A673 (cell line): ENCODE results near the gene AP3D1. TPM values are rescaled to one million over a fixed set of nuclear protein-coding genes. Genes with fewer than 3 reads are reported as not detected.

Experiments
- BruUV-seq: library from RNA; stranded (reverse); fragments of 400-500 nt; replicated peaks from 2 replicates; lab custom pipeline; 2021; lab: Mats Ljungman, UMichigan
- CTCF ChIA-PET: fragments of 300-600 bp; sonication (Branson Sonifier 250); formaldehyde crosslinking; loops from one replicate; lab custom pipeline; 2022; ENCODE audit warnings: antibody characterized with exemption; lab: Charles Lee
- POLR2A ChIA-PET: fragments of 300-600 bp; sonication (Branson Sonifier 250); formaldehyde crosslinking; loops from one replicate; lab custom pipeline; 2022; ENCODE audit warnings: antibody characterized with exemption; ENCODE audit not compliant: low non-redundant PET; lab: Charles Lee
- DNase-seq: peaks from one replicate; pipeline ENCODE4 v3.0.0-alpha.2; 2015; ENCODE audit warnings: low spot score
- H3K27ac ChIP-seq: fragments of 200-600 bp; sonication (generic); 2 replicates; pipeline ENCODE4 v1.5.1; 2016; ENCODE audit warnings: mixed run types, low read depth, mild to moderate bottlenecking, mixed read lengths, antibody characterized with exemption, low read length; ENCODE audit not compliant: poor library complexity, severe bottlenecking
- H3K27me3 ChIP-seq: fragments of 200-600 bp; sonication (generic); replicated peaks from 2 replicates; pipeline ENCODE4 v1.6.1; 2017; ENCODE audit warnings: mixed run types, low read depth, mild to moderate bottlenecking, mixed read lengths, antibody characterized with exemption, low read length; ENCODE audit not compliant: insufficient read depth, poor library complexity
- H3K36me3 ChIP-seq: fragments of 200-600 bp; sonication (generic); 2 replicates; pipeline ENCODE4 v1.6.1; 2016; ENCODE audit warnings: mixed run types, mild to moderate bottlenecking, mixed read lengths, antibody characterized with exemption, low read length; ENCODE audit not compliant: insufficient read depth, poor library complexity, severe bottlenecking
- H3K4me1 ChIP-seq: fragments of 200-600 bp; sonication (generic); 2 replicates; pipeline ENCODE4 v1.6.1; 2017; ENCODE audit warnings: mixed run types, mild to moderate bottlenecking, mixed read lengths, antibody characterized with exemption, low read length; ENCODE audit not compliant: insufficient read depth, poor library complexity, severe bottlenecking
- H3K4me3 ChIP-seq: fragments of 200-600 bp; sonication (generic); 2 replicates; pipeline ENCODE4 v1.5.1; 2016; ENCODE audit warnings: low read depth, mixed run types, mild to moderate bottlenecking, mixed read lengths, low read length; ENCODE audit not compliant: poor library complexity, severe bottlenecking
- H3K9me3 ChIP-seq: fragments of 200-600 bp; sonication (generic); 2 replicates; pipeline ENCODE4 v1.6.1; 2016; ENCODE audit warnings: mixed run types, low read depth, mild to moderate bottlenecking, mixed read lengths, antibody characterized with exemption, low read length; ENCODE audit not compliant: poor library complexity, severe bottlenecking
- EZH2 ChIP-seq: fragments of 200-600 bp; sonication (generic); IDR thresholded peaks from 2 replicates; pipeline ENCODE4 v1.6.1; 2017; ENCODE audit warnings: borderline replicate concordance, low read depth, mild to moderate bottlenecking, mixed read lengths, antibody characterized with exemption, low read length; ENCODE audit not compliant: poor library complexity, severe bottlenecking
- intact Hi-C: fragments of 100-400 bp; cut with micrococcal nuclease; formaldehyde crosslinking; loops from one replicate; pipeline ENCODE4 v1.10.0; 2022; ENCODE audit not compliant: unreplicated experiment
- total RNA-seq: library from RNA; stranded (reverse); gene quantifications from 2 replicates; pipeline ENCODE4 v1.2.3, GENCODE V29; 2021
- TF ChIP-seq, protein P1 (sequence below): fragments of 300-800, 200-600 bp; sonication (generic); conservative IDR thresholded peaks from 2 replicates; pipeline ENCODE4 v1.5.1; 2017; ENCODE audit warnings: low read depth, mild to moderate bottlenecking, antibody characterized with exemption, low read length, moderate library complexity, mixed read lengths

AP3D1 gene
- total RNA-seq, 1 experiment from 2014 or later, result 148 TPM

DNA sequence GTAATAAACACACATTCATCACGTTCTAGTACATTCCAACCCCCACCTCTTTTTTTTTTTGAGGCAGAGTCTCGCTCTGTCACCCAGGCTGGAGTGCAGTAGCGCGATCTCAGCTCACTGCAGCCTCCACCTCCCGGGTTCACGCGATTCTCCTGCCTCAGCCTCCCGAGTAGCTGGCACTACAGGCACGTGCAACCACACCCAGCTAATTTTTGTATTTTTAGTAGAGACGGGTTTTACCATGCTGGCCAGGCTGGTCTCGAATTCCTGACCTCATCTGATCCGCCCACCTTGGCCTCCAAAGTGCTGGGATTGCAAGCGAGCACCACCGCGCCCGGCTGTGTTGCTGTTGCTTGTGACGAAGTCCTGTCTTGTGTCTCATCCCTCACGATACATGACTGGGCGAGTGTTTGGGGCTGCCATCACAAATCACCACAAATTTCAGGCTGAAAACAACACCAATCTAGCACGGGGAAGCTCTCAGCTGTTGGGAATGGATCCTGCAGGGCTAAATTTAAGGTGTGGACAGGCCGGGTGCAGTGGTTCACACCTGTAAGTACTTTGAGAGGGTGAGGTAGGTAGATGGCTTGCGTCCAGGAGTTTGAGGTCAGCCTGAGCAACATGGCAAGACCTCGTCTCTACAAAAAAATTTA, 70.9 kb downstream of the AP3D1 start:
- ChIA-PET POLR2A (no interaction called here), CTCF (no interaction called here)
- intact Hi-C loops, result no loop called here

DNA sequence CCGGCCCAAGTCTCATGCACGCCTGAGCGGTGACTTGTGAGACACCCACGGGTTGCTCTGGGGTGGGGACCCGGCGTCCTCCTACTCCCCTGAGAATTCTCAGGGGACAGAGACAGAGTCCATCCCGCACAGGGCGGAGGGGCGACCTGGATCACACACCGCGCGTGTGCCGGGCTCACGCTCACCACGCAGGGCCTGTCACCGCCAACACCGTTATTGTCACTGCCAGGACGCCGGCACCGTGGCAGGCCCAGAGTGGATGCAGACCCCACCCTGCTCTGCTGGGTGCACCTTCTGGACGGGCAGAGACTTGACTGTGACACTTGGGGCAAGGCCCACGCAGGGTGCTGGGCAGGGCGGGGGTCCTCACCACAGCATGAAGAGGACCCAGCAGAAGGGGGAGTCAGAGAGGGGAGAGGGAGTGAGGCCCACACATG, 71.5 kb downstream of the AP3D1 start:
- CTCF ChIA-PET, result no interaction called here
- TF ChIP-seq, protein P1, sequence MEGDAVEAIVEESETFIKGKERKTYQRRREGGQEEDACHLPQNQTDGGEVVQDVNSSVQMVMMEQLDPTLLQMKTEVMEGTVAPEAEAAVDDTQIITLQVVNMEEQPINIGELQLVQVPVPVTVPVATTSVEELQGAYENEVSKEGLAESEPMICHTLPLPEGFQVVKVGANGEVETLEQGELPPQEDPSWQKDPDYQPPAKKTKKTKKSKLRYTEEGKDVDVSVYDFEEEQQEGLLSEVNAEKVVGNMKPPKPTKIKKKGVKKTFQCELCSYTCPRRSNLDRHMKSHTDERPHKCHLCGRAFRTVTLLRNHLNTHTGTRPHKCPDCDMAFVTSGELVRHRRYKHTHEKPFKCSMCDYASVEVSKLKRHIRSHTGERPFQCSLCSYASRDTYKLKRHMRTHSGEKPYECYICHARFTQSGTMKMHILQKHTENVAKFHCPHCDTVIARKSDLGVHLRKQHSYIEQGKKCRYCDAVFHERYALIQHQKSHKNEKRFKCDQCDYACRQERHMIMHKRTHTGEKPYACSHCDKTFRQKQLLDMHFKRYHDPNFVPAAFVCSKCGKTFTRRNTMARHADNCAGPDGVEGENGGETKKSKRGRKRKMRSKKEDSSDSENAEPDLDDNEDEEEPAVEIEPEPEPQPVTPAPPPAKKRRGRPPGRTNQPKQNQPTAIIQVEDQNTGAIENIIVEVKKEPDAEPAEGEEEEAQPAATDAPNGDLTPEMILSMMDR, result no peak
- no peak for TF ChIP-seq EZH2
- Histone ChIP-seq H3K27ac (no peak overlapping the region), H3K36me3 (peaks cover 20% of the 10 kb centered on the region), H3K9me3 (no peaks in the 10 kb centered on the region), H3K27me3 (no peaks in the 10 kb centered on the region), H3K4me1 (no peaks in the 10 kb centered on the region), H3K4me3 (no peak overlapping the region)
- POLR2A ChIA-PET, result no interaction called here
- no peak for DNase-seq
- no TSS peak for BruUV-seq
- intact Hi-C loops, result no loop called here

More for the DNA sequence above, 70.9 kb downstream of the AP3D1 start:
- no TSS peak for BruUV-seq
- Histone ChIP-seq H3K27me3 (no peaks in the 10 kb centered on the region), H3K4me3 (no peak overlapping the region), H3K9me3 (no peaks in the 10 kb centered on the region), H3K36me3 (peaks cover 23% of the 10 kb centered on the region), H3K4me1 (no peaks in the 10 kb centered on the region), H3K27ac (no peak overlapping the region)
- DNase-seq, result no peak
- no peak for TF ChIP-seq EZH2
- TF ChIP-seq, protein P1, result no peak

DNA sequence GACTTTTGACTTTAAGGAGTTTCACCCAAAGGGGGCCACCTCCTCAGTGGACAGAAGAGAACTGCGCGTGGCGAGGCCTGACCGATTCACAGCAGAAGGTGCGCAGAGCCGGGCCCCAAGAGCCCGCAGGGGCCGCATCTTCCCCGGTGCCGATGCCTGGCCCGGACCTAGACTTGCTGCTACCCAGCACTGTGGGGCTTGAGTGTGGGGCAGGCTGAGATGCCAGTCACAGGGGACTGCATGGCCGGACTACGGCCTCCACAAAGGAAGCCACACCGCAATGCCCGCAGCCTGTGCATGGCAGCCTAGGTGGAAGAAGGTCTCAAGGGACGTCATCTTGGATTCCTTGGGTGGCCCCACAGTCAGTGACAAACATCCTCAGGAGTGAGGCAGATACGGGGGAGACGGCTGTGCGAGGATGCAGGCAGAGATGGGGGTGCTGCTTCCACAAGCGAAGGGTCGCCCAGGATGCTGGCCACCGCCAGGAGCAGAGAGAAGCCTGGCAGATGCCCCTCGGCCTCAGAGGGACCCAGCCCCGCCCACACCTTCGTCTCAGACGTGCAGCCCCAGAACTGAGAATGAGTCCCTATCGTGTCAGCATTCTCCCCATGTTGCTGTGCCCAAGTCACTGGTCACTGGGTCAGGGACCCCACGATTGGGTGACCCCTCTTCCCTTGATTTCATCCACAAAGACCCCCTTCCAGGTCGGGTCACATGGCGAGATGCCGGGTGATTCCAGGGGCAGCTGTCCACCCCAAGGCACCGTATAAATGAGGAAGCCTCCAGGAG, 72.1 kb downstream of the AP3D1 start:
- ChIA-PET CTCF (no interaction called here), POLR2A (interaction anchor here (0.6 kb wide), 1 partner anchor 15 kb away, joined by 3 read pairs; no protein-coding TSS in a partner anchor)
- BruUV-seq, result no TSS peak
- Histone ChIP-seq H3K9me3 (no peaks in the 10 kb centered on the region), H3K27me3 (no peaks in the 10 kb centered on the region), H3K27ac (no peak overlapping the region), H3K4me1 (no peaks in the 10 kb centered on the region), H3K4me3 (no peak overlapping the region), H3K36me3 (peaks cover 20% of the 10 kb centered on the region)
- DNase-seq, result no peak
- TF ChIP-seq EZH2, result no peak
- TF ChIP-seq, protein P1, result no peak
- intact Hi-C loops, result no loop called here
